Stimulated activated CD8-positive, alpha-beta memory T cell treated with anti-CD3 and anti-CD28 coated beads, Interleukin-7, amount 100 ng/mL, for 4 hours (primary cell): ENCODE measurements around the gene PTDSS2.
A peak's percentile ranks its signal among the peaks of the same experiment; 100 is the strongest.
"Not testable (repeated sequence)": the region's sequence is repeated elsewhere in the genome, so short reads cannot be mapped to it uniquely, and the experiment has no call there.

Experiments used
- DNase-seq, 2 donors: peaks; one replicate each; pipeline ENCODE4 v3.0.0-alpha.2; 2020; ENCODE audit warnings: low read depth in 2 of 2

The PTDSS2 gene

GRCh38 chr11:413120-414081, 36.7 kb upstream of the PTDSS2 start:
- no peak for DNase-seq

GRCh38 chr11:414318-414857, 35.7 kb upstream of the PTDSS2 start:
- DNase-seq: no peak

- no peak for DNase-seq
These were observed 34.4 kb upstream of the PTDSS2 start for GRCh38 chr11:415640-416041.

- no peak for DNase-seq
These were observed 33.9 kb upstream of the PTDSS2 start for GRCh38 chr11:416051-416756.

- peak in 1 of 2 donors; percentile 53 for DNase-seq
These were observed 33.1 kb upstream of the PTDSS2 start for GRCh38 chr11:416757-417621.

- DNase-seq: no peak
These were observed 32.3 kb upstream of the PTDSS2 start for GRCh38 chr11:417652-418342.

GRCh38 chr11:418343-419247, 31.5 kb upstream of the PTDSS2 start:
- DNase-seq: no peak

- no peak for DNase-seq
These were observed 30.7 kb upstream of the PTDSS2 start for GRCh38 chr11:419248-420005.

GRCh38 chr11:420054-420910, 29.8 kb upstream of the PTDSS2 start:
- no peak for DNase-seq

GRCh38 chr11:420911-421321, 29.2 kb upstream of the PTDSS2 start:
- no peak for DNase-seq

- DNase-seq: no peak
These were observed 27.8 kb upstream of the PTDSS2 start for GRCh38 chr11:422249-422656.

- no peak for DNase-seq
These were observed 25.8 kb upstream of the PTDSS2 start for GRCh38 chr11:424232-424631.

GRCh38 chr11:424766-425165, 25.3 kb upstream of the PTDSS2 start:
- DNase-seq: not testable (repeated sequence)

GRCh38 chr11:425301-425700, 24.8 kb upstream of the PTDSS2 start:
- DNase-seq: no peak

GRCh38 chr11:426851-427250, 23.2 kb upstream of the PTDSS2 start:
- no peak for DNase-seq

GRCh38 chr11:428295-428694, 21.8 kb upstream of the PTDSS2 start:
- no peak for DNase-seq

GRCh38 chr11:429391-429790, 20.7 kb upstream of the PTDSS2 start:
- DNase-seq: no peak

GRCh38 chr11:429931-430456, 20.1 kb upstream of the PTDSS2 start:
- no peak for DNase-seq
